Measurements from ENCODE around the gene KIAA1191.
A peak's percentile ranks its signal among the peaks of the same experiment; 100 is the strongest.

KIAA1191 gene

DNA sequence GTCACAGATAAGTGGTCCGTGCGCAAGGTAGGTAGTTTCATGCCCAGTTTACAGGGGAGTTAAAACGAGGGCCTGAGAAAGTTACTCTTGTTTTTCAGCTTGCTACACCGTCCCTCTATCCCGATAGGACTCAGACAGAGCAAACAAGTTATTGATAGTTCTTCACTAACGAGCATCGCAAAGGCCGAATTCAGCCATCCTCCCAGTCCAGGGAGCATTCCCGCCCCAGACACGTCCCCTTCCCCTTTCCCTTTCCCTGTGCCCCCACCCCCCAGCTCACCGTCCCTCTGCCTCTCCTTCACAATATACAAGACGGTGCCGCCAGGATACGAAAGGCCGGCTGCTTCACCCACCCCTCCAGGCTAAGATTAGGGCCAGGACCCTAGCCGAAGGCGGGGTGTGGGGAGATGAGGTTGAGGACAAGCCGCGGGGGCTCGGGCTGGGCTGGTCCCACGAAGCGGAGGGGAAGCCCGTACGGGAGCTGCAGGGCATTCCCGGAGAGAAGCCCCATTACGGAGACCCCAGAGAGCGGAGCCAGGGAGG, 599 bp downstream of the KIAA1191 start:
- TF ChIP-seq CTCF (IDR thresholded peaks at IDR 0.05), result no peak
- Mint-ChIP-seq H3K27ac (peak overlapping the region; percentile 51), H3K9me3 (no peaks in the 10 kb centered on the region), H3K4me1 (peaks cover 15% of the 10 kb centered on the region), H3K4me3 (peak overlapping the region; percentile 95), H3K36me3 (ENCODE audit: low read depth) (peaks cover 31% of the 10 kb centered on the region), H3K27me3 (ENCODE audit: low read depth, poor library complexity) (peaks cover 38% of the 10 kb centered on the region)
- DNase-seq, result no peak

DNA sequence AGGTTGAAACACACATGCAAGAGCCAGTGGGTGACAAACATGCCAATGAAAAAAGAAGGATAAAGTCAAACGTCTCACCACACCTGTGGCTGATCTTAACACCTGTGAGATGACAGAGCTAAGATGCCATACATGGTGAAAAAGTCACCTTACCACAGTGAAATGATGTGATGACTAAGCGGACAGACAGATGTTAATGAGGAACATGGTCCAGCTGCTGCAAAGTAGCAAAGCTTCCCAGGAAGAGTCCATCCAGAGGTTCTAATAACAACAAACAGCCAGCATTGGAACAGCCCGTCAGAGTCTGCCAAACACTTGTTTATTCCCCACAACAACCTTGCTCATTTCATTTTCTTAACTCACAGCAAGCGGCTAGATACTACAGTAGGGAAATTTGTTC, 1.9 kb downstream of the KIAA1191 start:
- peak overlapping the region; percentile 95 for H3K4me3 Mint-ChIP-seq
- no peak for DNase-seq
- no peaks in the 10 kb centered on the region for H3K9me3 Mint-ChIP-seq
- H3K27me3 Mint-ChIP-seq (ENCODE audit: low read depth, poor library complexity), result peaks cover 34% of the 10 kb centered on the region
- H3K27ac Mint-ChIP-seq, result no peak overlapping the region
- H3K4me1 Mint-ChIP-seq, result peaks cover 15% of the 10 kb centered on the region
- H3K36me3 Mint-ChIP-seq (ENCODE audit: low read depth), result peaks cover 42% of the 10 kb centered on the region
- no peak for TF ChIP-seq CTCF (IDR thresholded peaks at IDR 0.05)

DNA sequence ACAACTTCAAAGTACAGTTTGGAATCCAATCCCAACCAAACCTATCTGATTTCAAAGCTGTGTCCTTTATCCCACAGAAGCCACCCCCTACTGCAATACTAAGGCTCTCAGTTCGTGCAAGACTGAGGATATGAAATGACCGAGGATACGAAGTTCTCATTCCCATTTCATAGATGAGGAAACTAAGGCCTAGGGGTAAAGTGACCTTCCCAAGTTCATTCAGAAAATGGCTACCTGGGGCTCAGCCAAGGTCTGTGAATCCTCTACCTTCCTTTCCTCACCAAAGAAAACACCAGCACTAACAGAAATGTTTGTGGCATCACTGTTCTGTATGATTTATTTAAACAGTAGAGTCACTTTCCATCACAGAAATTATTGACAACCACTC, 5.4 kb downstream of the KIAA1191 start:
- no peak for DNase-seq
- Mint-ChIP-seq H3K4me3 (no peak overlapping the region), H3K4me1 (peaks cover 11% of the 10 kb centered on the region), H3K27me3 (ENCODE audit: low read depth, poor library complexity) (peaks cover 3% of the 10 kb centered on the region), H3K36me3 (ENCODE audit: low read depth) (peaks cover 66% of the 10 kb centered on the region), H3K9me3 (no peaks in the 10 kb centered on the region), H3K27ac (no peak overlapping the region)
- no peak for TF ChIP-seq CTCF (IDR thresholded peaks at IDR 0.05)

- Mint-ChIP-seq H3K9me3 (no peaks in the 10 kb centered on the region), H3K4me3 (no peak overlapping the region), H3K4me1 (peaks cover 11% of the 10 kb centered on the region), H3K27ac (no peak overlapping the region), H3K36me3 (ENCODE audit: low read depth) (peaks cover 69% of the 10 kb centered on the region), H3K27me3 (ENCODE audit: low read depth, poor library complexity) (peaks cover 3% of the 10 kb centered on the region)
- no peak for TF ChIP-seq CTCF (IDR thresholded peaks at IDR 0.05)
- DNase-seq, result no peak
Measured at GRCh38 chr5:176355400-176356178, 6.0 kb downstream of the KIAA1191 start.

- Mint-ChIP-seq H3K4me3 (no peak overlapping the region), H3K27me3 (ENCODE audit: low read depth, poor library complexity) (peaks cover 3% of the 10 kb centered on the region), H3K9me3 (no peaks in the 10 kb centered on the region), H3K4me1 (peaks cover 4% of the 10 kb centered on the region), H3K27ac (no peak overlapping the region), H3K36me3 (ENCODE audit: low read depth) (peaks cover 81% of the 10 kb centered on the region)
- no peak for TF ChIP-seq CTCF (IDR thresholded peaks at IDR 0.05)
- DNase-seq, result no peak
Measured at GRCh38 chr5:176353533-176353932, 8.0 kb downstream of the KIAA1191 start.

All from nephron progenitor cell (in vitro differentiated cells).